ENCODE results near the gene COQ8A. TPM values are rescaled to one million over a fixed set of nuclear protein-coding genes. Genes with fewer than 3 reads are reported as not detected.

COQ8A gene
- total RNA-seq: 17.5 TPM

DNA sequence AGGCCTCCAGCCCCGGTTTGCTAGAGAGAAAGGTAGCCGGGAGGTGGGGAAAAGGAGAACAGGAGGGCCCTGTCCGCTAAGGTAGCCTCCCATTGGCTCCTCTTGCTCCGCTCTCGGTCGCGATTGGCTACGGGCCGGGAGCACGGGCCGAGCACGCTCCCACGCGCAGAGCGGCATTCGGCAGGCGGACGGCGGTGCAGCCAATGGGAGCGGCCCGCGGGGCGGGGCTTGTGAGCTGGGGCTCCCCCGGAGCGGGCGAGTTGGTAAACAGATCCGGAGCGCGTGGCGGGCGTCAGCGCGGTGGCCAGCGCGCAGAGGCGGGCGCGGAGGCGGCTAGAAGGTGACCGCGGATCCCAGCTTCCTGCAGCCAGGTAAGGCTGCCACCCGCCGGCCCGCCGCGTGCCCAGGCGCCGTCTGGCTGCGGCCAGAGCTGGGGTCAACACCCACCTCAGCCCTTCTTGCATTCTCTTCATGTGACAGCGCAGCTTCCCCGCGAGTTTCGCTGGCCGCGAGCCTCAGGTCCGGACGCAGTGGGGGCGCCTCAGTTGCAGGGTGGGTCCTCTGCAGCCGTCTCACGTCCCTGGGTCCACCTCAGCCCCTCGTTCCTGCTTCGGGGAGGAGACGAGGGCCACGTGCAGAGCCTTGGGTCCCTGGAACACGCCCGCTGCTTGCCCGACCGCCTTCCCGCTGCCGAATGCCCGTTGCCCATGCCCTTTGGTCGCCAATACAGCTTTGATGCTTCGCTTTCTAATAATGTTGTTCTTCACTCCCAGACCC, at the start of gene COQ8A:
Gene COQ8A, plus strand, starts transcription at position 266 of the 777 bp plus-strand sequence. CDS start 21,092 bp downstream, outside the sequence.
- FAIRE-seq (no peak), DNase-seq (ENCODE audit: low spot score in 2 of 2) (peak; percentile 94 to 95)

DNA sequence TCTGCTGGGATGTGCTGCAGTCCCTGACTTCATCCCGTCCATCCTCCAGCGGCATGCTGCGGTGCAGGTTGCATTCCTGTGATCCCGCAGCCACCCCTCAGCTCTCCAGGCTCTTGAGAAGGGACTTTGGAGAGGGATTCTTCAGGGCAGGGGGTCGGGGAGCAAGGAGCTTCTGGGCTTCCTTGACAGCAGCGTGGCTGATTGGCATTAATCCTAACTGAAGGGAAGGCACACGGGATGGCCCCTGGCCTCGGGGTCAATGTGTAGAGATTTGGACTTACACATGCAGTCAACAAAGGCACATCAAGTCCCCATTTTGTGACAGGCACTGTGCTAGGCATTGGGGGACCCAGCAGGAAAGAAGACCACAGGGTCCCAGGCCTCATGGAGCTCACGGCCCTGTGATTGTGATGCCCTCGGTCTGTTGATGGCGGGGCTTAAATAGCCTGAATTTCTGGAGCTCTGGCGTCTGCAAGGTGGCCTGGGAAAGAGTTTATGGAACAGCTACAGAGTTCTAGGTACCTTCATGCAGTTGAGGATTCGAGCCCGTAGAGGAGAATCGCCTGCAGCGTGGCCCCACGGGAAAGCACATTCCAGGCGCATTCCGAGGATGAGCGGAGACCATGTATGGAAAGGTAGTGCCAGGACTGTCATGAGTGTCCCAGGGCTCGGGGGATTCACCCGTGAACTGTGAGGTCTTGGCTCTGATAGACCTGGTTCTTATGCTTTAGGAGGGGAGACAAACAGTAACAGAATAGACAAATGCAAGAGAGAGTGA, 49.6 kb upstream of the COQ8A start:
- DNase-seq (ENCODE audit: low spot score in 2 of 2) (no peak), FAIRE-seq (no peak)

DNA sequence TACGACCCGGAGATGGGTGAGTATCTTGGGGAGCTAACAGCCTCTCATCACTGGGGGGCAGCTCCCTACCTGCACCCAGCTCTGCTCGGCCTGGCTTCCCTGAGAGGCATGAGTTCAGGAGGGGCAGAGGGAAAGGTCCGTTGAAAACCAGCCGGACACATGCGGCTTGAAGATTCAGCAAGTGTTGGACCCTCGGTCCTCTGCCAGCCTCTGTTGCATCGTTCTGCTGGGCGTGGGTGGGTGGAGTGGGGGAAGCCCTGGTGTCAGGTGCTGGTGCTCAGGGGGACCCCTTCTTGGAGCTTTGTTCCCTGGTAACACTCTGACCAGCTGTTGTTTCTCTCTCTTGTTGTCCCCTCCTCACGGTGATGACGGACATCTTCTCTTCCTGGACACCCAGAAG, 48.7 kb upstream of the COQ8A start:
- FAIRE-seq: no peak
- no peak for DNase-seq (ENCODE audit: low spot score in 2 of 2)

DNA sequence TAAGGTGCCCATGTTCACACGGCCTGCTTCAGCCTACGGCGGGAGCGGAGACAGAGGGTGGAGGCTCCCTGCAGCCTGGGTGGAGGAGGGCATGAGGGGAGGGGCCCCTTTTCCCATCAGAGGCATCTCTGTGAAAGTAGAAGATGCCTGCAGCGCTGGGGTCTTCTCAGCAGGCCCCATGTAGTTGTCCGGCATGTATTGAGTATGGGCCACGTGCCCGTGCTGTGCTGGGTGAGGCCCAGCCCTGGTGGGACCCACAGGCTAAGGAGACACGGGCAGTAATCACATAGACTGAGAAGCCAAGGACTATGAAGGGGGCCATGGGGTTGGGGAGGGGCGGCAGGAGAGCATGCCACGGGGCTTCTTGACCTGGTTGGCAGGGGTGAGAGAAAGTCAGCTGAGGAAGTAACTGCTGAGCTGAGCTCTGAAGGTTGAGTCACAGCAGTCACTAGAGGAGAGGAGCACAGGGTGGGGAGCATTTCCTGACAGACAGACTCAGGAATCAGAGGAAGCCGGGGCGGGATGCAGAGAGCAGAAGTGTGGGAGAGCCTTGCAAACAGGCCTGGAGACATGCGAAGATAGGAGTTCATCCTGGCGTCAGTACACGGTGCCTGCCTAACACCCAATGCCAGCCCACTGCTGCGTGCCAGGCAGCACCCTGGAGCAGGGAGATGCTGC, 48.1 kb upstream of the COQ8A start:
- no peak for FAIRE-seq

DNA sequence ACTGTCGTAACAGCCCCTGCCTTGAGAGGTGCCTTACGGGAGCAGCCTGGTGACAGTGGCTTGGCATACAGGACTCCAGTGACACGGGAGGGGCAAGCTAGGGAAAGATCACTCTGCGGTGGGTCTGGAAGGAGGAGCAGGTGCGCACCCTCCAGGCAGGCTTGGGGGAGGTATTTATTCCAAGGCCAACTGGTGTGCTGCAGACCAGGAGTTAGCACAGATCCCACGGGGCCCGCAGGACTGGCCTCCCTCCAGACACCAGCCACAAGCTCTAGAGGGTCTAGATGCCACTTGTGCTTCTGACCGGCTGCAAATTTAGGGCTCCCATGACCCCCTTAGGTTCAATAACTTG, 47.6 kb upstream of the COQ8A start:
- DNase-seq (ENCODE audit: low spot score in 2 of 2) (no peak), FAIRE-seq (no peak)

More for the DNA sequence above, 48.1 kb upstream of the COQ8A start:
- peak in 1 of 2 donors; percentile 46 for DNase-seq (ENCODE audit: low spot score in 2 of 2)

DNA sequence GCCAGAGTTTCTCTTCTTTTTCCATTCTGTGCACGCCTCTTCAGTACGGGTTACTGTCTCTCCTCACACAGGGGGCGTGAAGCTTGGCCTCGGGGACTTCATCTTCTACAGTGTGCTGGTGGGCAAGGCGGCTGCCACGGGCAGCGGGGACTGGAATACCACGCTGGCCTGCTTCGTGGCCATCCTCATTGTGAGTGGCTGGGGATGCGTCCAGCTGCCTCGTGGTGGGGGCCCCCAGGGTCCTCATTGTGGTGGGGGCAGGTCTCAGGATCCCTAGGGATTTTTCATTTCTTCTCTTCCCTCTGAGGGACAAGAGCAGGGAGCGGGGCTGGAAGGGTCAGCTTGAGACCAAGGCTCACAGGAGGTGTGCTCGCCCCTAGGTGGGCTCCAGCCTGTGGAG, 46.2 kb upstream of the COQ8A start:
- no peak for DNase-seq (ENCODE audit: low spot score in 2 of 2)
- FAIRE-seq: no peak

DNA sequence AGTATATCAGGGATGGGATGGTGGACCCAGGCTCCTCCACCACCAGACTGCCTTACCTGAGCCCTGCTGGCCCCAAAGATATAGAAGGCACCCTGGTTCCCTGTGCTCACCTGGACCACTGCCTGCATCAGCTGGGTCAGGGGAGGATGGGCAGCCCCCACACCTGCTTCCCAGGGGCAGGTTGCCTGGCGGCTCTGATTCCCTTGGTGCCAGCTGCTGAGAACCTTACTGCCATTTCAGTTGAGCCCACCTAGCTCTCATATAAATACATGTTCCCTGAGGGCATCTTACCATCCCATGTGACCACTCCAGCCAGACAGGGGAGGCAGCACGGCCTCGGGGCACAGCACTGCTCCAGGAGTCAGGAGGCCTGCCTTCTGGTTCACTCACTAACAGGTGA, 45.3 kb upstream of the COQ8A start:
- FAIRE-seq (no peak), DNase-seq (ENCODE audit: low spot score in 2 of 2) (no peak)

DNA sequence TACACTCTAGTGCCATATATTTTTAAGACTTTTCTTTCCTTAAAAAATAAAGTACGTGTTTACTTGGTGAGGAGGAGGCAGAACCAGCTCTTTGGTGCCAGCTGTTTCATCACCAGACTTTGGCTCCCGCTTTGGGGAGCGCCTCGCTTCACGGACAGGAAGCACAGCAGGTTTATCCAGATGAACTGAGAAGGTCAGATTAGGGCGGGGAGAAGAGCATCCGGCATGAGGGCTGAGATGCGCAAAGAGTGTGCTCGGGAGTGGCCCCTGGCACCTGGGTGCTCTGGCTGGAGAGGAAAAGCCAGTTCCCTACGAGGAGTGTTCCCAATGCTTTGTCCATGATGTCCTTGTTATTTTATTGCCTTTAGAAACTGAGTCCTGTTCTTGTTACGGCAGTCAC, 44.5 kb upstream of the COQ8A start:
- FAIRE-seq: no peak
- DNase-seq (ENCODE audit: low spot score in 2 of 2): no peak

DNA sequence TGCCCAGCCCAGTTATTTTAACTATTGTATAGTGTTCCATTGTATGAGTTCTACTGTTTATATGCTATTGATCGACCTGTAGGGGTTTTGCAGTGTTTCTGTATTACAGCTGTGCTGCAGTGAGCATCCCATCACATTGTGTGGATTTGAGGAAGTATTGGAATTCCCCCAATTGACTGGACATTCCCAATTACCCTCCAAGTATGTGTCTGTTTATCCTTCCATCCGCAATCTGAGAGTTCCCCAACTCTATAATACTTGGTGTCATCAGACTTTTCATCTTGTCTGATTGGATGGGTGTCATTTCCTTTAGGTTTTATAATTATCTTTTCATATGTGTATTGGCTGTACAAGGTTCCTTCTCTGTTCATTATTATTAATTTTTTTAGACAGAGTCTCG, 41.8 kb upstream of the COQ8A start:
- no peak for DNase-seq (ENCODE audit: low spot score in 2 of 2)
- FAIRE-seq: no peak

DNA sequence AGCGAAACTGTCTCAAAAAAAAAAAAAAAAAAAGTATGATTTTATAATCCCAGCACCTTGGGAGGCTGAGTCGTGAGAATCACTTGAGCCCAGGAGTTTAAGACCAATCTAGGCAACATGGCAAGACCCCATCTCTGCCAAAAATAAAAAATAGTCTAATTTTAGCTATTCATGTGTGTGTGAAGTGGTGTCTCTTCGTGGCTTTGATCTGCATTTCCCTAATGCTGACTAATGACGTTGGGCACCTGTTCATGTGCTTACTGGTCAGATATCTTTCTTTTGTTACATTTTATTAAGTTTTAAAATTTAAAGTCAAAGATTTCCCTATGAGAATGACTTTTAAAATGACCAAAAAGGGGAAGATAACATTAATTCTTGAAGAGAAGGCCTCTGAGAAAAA, 38.7 kb upstream of the COQ8A start:
- no peak for DNase-seq (ENCODE audit: low spot score in 2 of 2)

DNA sequence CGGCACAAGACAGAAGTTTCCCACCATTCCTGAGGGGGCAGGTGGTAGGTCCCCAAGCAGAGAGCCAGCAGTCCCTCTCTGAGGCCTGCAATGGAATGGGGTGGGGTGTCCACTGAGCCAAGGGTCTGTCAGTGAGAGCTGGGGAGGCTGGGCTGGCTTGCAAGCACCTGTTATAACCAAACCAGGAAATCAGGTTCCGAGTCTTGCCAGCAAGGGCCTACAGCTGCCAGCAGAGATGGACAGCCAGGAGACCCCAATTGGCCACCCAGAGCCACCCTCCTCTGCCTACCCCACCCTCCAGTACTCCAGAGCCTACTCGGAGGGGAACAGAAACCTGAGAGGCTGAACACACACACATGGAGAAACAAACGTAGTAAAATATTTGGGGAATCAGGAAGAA, 37.5 kb upstream of the COQ8A start:
- no peak for DNase-seq (ENCODE audit: low spot score in 2 of 2)

More for the DNA sequence above, 38.7 kb upstream of the COQ8A start:
- no peak for FAIRE-seq

DNA sequence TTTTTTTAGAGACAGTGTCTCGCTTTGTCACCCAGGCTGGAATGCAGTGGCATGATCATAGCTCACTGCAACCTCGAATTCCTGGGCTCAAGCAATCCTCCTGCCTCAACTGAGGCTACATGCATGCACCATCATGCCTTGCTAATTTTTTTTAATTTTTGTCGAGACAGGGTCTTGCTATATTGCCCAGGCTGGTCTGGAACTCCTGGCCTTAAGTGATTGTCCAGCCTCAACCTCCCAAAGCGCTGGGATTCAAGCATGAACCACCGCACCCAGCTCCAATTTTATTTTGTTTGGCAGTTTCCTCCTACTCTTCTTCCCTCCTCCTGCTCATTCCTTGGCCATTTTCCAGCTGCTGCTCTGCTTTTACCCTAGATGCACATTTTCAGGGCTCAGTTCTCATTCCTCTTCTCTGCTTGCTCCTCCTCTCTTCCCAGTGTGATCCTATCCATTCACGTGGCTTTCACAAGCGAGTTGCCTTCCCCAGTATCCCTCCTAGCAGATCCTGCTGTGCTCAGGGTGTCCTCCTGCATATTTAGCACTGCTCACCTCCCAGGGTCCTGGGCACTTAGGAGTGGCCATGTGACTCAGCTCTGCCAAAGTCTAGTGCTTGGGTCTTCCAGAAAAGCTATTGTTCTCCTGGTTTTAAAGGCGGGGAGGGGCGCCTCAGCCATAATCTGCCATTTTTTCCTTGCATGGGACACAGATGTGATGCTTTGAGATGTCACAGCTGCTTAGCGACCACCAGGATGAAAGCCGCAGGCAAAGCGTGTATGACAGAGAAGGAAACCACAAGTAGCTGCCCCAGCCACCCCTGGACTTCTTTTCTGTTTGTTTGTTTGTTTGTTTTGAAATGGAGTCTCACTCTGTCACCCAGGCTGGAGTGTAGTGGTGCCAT, 36.0 kb upstream of the COQ8A start:
- DNase-seq (ENCODE audit: low spot score in 2 of 2) (peak in 1 of 2 donors; percentile 33), FAIRE-seq (no peak)

More for the DNA sequence above, 37.5 kb upstream of the COQ8A start:
- no peak for FAIRE-seq

DNA sequence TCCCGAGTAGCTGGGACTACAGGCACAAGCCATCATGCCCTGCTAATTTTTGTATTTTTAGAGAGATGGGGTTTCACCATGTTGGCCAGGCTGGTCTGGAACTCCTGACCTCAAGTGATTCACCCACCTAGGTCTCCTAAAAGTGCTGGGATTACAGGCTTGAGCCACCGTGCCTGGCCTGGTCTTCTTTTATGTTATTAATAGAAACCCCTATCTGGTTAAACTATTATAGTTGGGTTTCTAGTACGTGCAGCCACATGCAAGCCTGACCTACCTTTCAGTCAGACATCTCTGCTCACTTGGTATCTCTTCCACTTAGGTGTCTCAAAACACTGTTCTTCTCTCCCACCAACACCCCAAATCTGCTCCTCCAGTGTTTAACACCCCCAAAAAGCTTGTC, 35.3 kb upstream of the COQ8A start:
- FAIRE-seq: no peak
- DNase-seq (ENCODE audit: low spot score in 2 of 2): no peak

DNA sequence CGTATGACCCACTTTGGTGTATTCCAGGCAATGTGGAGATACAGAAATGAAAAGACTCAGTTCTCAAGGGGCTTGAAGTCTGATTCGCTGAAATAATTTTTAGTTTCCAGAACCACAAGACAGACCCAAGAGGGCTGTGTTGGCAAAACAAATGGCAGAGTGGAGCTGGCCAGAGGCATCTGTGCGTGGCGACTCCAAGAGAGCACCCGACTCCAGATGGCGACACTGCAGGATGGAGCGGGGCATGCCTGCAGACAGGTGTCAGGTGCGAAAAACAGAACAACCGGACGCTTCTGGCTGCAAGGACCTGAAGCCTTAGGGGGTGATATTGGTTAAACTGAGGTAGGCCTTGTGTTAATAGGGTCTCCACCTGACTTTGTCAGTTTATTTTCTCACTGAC, 31.7 kb upstream of the COQ8A start:
- no peak for FAIRE-seq
- DNase-seq (ENCODE audit: low spot score in 2 of 2): no peak

DNA sequence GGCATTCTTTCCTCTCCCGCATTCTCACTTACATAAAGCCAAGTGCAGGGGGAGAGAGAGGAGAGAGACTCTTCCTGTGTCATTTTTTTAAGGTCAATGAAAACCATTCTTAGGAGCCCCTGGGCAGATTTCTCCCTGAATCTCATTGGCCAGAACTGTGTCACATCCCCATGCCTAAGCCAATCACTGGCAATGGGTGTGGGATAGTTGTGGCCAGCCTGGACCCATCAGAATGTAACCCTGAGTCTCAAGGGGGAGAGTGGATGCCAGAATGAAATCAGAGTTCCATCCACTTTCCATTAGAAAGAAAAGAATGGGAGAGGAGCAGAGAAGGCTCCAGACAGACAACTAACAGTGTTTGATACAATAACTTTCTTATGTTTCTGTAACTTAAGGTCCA, 31.2 kb upstream of the COQ8A start:
- DNase-seq (ENCODE audit: low spot score in 2 of 2) (no peak), FAIRE-seq (no peak)

DNA sequence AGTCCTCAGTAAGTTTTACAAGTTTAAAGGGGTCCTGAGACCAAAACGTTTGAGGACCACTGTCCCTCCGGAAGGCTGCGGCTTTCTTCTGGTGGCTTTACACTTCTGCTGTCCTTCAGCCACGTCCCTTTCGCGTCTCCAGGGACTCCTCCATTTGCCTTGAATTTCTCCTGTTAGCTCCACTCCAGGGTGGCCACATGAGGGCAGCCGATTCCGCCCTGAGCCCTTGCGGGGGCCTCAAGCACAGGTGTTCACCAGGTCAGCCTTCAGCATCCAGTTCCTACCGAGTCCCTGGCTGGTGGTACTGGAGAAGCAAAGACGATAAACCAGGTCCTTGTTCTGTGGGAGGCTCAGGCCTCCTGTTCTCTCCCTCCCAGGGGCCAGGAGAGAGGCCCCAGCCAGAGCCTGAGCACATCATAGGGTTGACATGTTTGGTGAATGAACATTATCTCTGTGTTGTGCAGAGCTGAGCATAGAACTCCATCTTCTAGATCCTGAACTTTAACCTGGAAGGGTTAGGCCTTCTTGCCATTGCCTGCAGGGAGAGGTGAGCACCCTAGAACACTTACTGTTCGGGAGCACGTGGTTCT, 27.4 kb upstream of the COQ8A start:
- FAIRE-seq (no peak), DNase-seq (ENCODE audit: low spot score in 2 of 2) (peak in 1 of 2 donors; percentile 54)

DNA sequence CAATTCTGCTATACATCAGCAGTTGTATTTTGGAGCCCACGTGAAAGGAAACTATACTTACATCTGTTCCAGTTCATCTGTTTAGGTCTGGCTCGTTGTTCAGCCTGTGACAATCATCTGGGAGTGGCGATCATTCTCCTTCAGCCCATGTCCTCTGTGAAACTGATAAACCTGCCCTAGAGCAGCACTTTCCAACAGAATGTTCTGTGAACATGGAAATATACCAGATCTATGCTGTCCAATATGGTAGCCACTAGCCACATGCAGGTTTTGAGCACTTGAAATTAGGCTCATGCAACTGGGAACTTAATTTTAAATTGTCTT, 24.5 kb upstream of the COQ8A start:
- DNase-seq (ENCODE audit: low spot score in 2 of 2): no peak
- no peak for FAIRE-seq

DNA sequence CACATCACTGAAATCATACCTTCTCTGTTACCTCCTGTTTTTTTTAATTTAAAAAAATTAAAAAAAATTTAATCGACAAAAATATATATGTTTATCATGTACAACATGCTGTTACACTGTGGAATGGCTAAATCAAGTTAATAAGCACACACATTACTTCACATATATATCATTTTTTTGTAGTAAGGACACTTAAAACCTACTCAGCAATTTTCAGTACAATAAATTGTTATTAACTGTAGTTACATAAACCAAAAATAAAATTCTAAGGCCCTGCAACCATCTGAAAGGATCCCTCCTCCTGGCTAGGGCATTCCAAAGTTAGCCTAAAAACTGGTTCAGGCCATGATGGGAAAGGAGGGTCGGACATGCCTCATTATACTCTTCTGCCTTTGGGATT, 23.6 kb upstream of the COQ8A start:
- DNase-seq (ENCODE audit: low spot score in 2 of 2) (no peak), FAIRE-seq (no peak)

DNA sequence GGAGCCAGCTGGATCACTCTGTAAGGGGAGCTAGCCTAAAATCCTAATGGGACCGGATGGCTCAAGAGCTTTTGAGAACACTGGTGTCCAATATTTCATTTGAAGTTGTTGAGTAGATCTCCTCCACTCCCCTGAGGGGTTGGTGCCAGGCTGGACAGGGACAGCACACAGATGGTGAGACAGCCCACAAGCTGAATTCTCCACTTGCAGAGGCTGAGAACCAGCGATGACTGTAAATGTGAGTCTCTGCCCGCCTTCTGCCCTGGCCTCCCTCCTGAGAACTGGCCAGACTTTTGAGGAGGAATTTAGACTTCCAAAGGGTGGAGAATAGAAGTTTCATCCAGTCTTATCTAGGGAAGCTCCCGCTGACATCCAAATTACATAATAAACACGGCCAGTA, 20.5 kb upstream of the COQ8A start:
- FAIRE-seq: no peak

DNA sequence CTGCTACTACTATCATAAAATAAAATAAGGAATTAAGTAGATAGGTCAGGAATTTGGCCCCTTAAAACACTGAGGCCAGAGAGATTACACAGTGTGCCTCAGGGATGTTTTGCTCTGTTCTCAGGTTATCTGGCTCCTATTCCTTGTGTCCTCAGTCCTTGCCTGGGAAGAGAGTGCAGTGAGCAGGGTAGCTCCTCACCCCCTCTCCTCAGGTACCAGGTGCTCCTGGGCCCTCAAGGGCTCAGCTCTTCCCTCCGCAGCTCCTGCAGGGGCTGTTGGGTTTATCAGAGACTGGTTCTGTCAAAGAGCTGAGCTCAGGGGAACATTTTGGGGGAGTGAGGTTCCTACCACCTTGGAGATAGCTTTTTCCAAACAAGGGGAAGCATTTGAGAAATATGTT, 20.1 kb upstream of the COQ8A start:
- no peak for FAIRE-seq
- no peak for DNase-seq (ENCODE audit: low spot score in 2 of 2)

More for the DNA sequence above, 20.5 kb upstream of the COQ8A start:
- no peak for DNase-seq (ENCODE audit: low spot score in 2 of 2)

Measured in frontal cortex (tissue), 4 donors.